Endometrial microvascular endothelial cells (primary cell): ENCODE measurements around the gene GLO1. TPM values are rescaled to one million over a fixed set of nuclear protein-coding genes. Genes with fewer than 3 reads are reported as not detected.

Experiments used
- in situ Hi-C: cut with HindIII; loops from 2 replicates; pipeline ENCODE4 v1.10.0; 2017; ENCODE audit warnings: low sequenced_read_pairs, low pct_unique_long_range_greater_than_20kb; ENCODE audit errors: inconsistent ontology term
- total RNA-seq: library from RNA; depleted of rRNA; stranded (reverse); fragments of >200 nt; gene quantifications from one replicate; pipeline ENCODE4 v1.2.3, GENCODE V29; 2015; ENCODE audit errors: inconsistent ontology term

The GLO1 gene
- total RNA-seq: 201 TPM

- in situ Hi-C loops: no loop called here
Observed at GRCh38 chr6:38702558-38703397, at the start of gene GLO1. GLO1 (minus strand) TSS chr6:38703145; CDS start chr6:38703054, 91 bp downstream.

- in situ Hi-C loops: no loop called here
Observed at GRCh38 chr6:38750968-38751615, 48.1 kb upstream of the GLO1 start.

- in situ Hi-C loops: no loop called here
Observed at GRCh38 chr6:38749473-38749872, 46.5 kb upstream of the GLO1 start.

GRCh38 chr6:38739532-38739931, 36.6 kb upstream of the GLO1 start:
- in situ Hi-C loops: no loop called here

- in situ Hi-C loops: no loop called here
Observed at GRCh38 chr6:38738261-38738660, 35.3 kb upstream of the GLO1 start.

- in situ Hi-C loops: no loop called here
Observed at GRCh38 chr6:38736951-38737350, 34.0 kb upstream of the GLO1 start.

- in situ Hi-C loops: no loop called here
Observed at GRCh38 chr6:38730140-38730862, 27.4 kb upstream of the GLO1 start.

- in situ Hi-C loops: no loop called here
Observed at GRCh38 chr6:38728203-38728602, 25.3 kb upstream of the GLO1 start.

- in situ Hi-C loops: no loop called here
Observed at GRCh38 chr6:38725414-38726183, 22.7 kb upstream of the GLO1 start.

- in situ Hi-C loops: no loop called here
Observed at GRCh38 chr6:38724343-38724742, 21.4 kb upstream of the GLO1 start.

- in situ Hi-C loops: no loop called here
Observed at GRCh38 chr6:38723783-38724182, 20.8 kb upstream of the GLO1 start.

- in situ Hi-C loops: no loop called here
Observed at GRCh38 chr6:38722727-38723334, 19.9 kb upstream of the GLO1 start.

- in situ Hi-C loops: no loop called here
Observed at GRCh38 chr6:38722038-38722437, 19.1 kb upstream of the GLO1 start.

- in situ Hi-C loops: no loop called here
Observed at GRCh38 chr6:38720295-38720694, 17.4 kb upstream of the GLO1 start.

GRCh38 chr6:38719358-38719757, 16.4 kb upstream of the GLO1 start:
- in situ Hi-C loops: no loop called here

GRCh38 chr6:38716825-38717224, 13.9 kb upstream of the GLO1 start:
- in situ Hi-C loops: no loop called here

GRCh38 chr6:38715016-38715689, 12.2 kb upstream of the GLO1 start, which contains the start of gene DNAH8:
DNAH8 (plus strand) TSS chr6:38715311; CDS start chr6:38722810, 7,499 bp downstream.
- in situ Hi-C loops: no loop called here
